Adrenal gland (tissue), 5 donors: ENCODE data around the gene C1QL1.

Experiments used
- CTCF ChIP-seq, 6 experiments: fragments of 450-650 bp in 4 of 6; fragments of 200-600 bp in 2 of 6; sonication (generic) in 1 of 6; IDR thresholded peaks; 1 replicate in 5 of 6; 2 replicates in 1 of 6; pipeline versions ENCODE4 v1.5.1 to v1.8.0; 2016 to 2021; ENCODE audit warnings: antibody characterized with exemption in 6 of 6, mild to moderate bottlenecking in 2 of 6, moderate library complexity in 1 of 6
- POLR2A ChIP-seq, 2 donors: fragments of 450-650 bp; IDR thresholded peaks; one replicate each; pipeline ENCODE4 v1.6.1; 2017; ENCODE audit warnings: antibody characterized with exemption in 2 of 2, mild to moderate bottlenecking in 2 of 2, moderate library complexity in 1 of 2
- donor health status: DM: no; HTN: no; CAD: no.

DNA sequence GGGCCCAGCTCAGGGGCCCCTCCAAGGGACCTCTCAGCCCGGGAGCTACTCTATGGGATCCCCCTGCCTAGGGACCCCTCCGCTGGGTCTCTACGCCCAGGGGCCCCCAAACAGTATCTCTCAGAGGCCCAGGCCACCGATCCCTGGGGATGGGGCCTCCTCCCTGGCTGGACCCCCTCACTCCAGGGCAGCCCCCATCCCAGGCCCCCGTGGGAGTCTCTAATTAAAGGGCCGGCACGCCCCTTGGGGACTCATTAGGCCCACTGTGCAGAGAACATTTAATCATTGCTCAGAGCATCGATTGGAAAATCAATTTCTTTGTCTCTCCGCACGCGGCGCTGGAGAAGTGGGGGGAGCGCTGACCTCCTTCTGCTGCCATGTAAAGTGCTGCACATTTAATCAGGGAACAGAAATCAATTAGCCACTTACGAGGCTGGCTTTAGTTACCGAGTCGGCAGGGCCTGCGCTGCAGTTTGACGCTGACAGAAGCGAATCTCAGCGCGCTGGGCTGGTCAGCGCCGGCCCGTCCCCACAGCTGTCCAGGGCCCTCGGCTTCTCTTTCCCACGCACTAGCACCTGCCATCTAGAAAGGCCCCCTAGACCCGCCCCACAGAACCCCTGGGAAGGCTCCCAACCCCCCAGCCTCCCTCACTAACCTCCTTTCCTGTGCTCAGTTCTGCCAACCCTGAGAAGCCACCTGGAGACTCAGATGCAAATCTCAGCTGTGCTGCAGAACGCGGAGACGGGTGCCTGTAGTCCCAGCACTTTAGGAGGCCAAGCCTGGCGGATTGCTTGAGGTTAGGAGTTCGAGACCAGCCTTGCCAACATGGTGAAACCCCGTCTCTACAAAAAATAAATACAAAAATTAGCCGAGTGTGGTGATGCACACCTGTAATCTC lies 20.2 kb upstream of the C1QL1 start:
- no peak for TF ChIP-seq CTCF (IDR thresholded peaks at IDR 0.05)
- TF ChIP-seq POLR2A (IDR thresholded peaks at IDR 0.05) = no peak
